ENCODE results near the gene ESAM.

ESAM gene

GRCh38 chr11:124732230-124732629 lies 29.9 kb downstream of the ESAM start:
- Histone ChIP-seq H2BK15ac (ENCODE audit: low read depth, poor library complexity, severe bottlenecking) (no peak overlapping the region), H3K36me3 (ENCODE audit: control insufficient read depth in 1 of 2, insufficient read depth in 2 of 2, low read depth in 1 of 2, low read length in 2 of 2) (no peaks in the 10 kb centered on the region), H3K18ac (ENCODE audit: low read depth in 1 of 2, low read length in 2 of 2) (no peak overlapping the region), H3K9ac (ENCODE audit: low read length) (no peak overlapping the region), H4K91ac (ENCODE audit: low read length) (no peak overlapping the region), H3K79me1 (replicated peaks; ENCODE audit: low read length, poor library complexity, severe bottlenecking) (no peaks in the 10 kb centered on the region), H2AK5ac (ENCODE audit: low read length, severe bottlenecking) (no peak overlapping the region), H2BK12ac (ENCODE audit: low read length in 2 of 2) (no peak overlapping the region), H3K27me3 (ENCODE audit: control insufficient read depth in 1 of 2, insufficient read depth in 1 of 2, low read length in 2 of 2) (peaks cover 49 to 66% of the 10 kb centered on the region in 2 experiments), H3K4me3 (ENCODE audit: insufficient read depth in 1 of 2, low read depth in 1 of 2, low read length in 2 of 2) (no peak overlapping the region), H3K23ac (ENCODE audit: low read length in 2 of 2) (no peak overlapping the region), H3K9me3 (ENCODE audit: control insufficient read depth, low read length) (no peaks in the 10 kb centered on the region), H4K8ac (ENCODE audit: low read length) (no peak overlapping the region), H2BK120ac (ENCODE audit: low read depth, low read length) (no peak overlapping the region), H2BK5ac (ENCODE audit: low read depth, low read length, poor library complexity, severe bottlenecking) (no peak overlapping the region), H3K14ac (ENCODE audit: low read length in 2 of 2) (no peak overlapping the region), H3K4me1 (ENCODE audit: control insufficient read depth, insufficient read depth, low read depth, low read length) (no peaks in the 10 kb centered on the region), H3K27ac (ENCODE audit: low read length, poor library complexity, severe bottlenecking) (no peak overlapping the region), H3K4me2 (ENCODE audit: low read length, poor library complexity, severe bottlenecking) (no peak overlapping the region), H3K4ac (ENCODE audit: low read depth in 1 of 2, low read length in 2 of 2) (no peak overlapping the region), H2AFZ (ENCODE audit: low read depth, low read length) (no peak overlapping the region)
- DNase-seq: no peak
- 82% methylated on average over 4 of the region's 4 CpGs for WGBS

GRCh38 chr11:124729571-124729970 lies 32.5 kb downstream of the ESAM start:
- H3K4me2 ChIP-seq (ENCODE audit: low read length, poor library complexity, severe bottlenecking): no peak overlapping the region
- H3K4me3 ChIP-seq (ENCODE audit: insufficient read depth in 1 of 2, low read depth in 1 of 2, low read length in 2 of 2): no peak overlapping the region
- H3K4me1 ChIP-seq (ENCODE audit: control insufficient read depth, insufficient read depth, low read depth, low read length): peaks cover 9% of the 10 kb centered on the region
- no peak overlapping the region for H2BK15ac ChIP-seq (ENCODE audit: low read depth, poor library complexity, severe bottlenecking)
- H2BK120ac ChIP-seq (ENCODE audit: low read depth, low read length): no peak overlapping the region
- no peak overlapping the region for H2AFZ ChIP-seq (ENCODE audit: low read depth, low read length)
- H4K91ac ChIP-seq (ENCODE audit: low read length): no peak overlapping the region
- H2BK5ac ChIP-seq (ENCODE audit: low read depth, low read length, poor library complexity, severe bottlenecking): no peak overlapping the region
- DNase-seq: no peak
- no peak overlapping the region for H3K4ac ChIP-seq (ENCODE audit: low read depth in 1 of 2, low read length in 2 of 2)
- H3K36me3 ChIP-seq (ENCODE audit: control insufficient read depth in 1 of 2, insufficient read depth in 2 of 2, low read depth in 1 of 2, low read length in 2 of 2): no peaks in the 10 kb centered on the region
- no peak overlapping the region for H3K27ac ChIP-seq (ENCODE audit: low read length, poor library complexity, severe bottlenecking)
- no peak overlapping the region for H2BK12ac ChIP-seq (ENCODE audit: low read length in 2 of 2)
- no peaks in the 10 kb centered on the region for H3K9me3 ChIP-seq (ENCODE audit: control insufficient read depth, low read length)
- no peak overlapping the region for H2AK5ac ChIP-seq (ENCODE audit: low read length, severe bottlenecking)
- no peak overlapping the region for H4K8ac ChIP-seq (ENCODE audit: low read length)
- H3K14ac ChIP-seq (ENCODE audit: low read length in 2 of 2): no peak overlapping the region
- 90% methylated on average over 4 of the region's 4 CpGs for WGBS
- H3K18ac ChIP-seq (ENCODE audit: low read depth in 1 of 2, low read length in 2 of 2): no peak overlapping the region
- H3K9ac ChIP-seq (ENCODE audit: low read length): no peak overlapping the region
- H3K27me3 ChIP-seq (ENCODE audit: control insufficient read depth in 1 of 2, insufficient read depth in 1 of 2, low read length in 2 of 2): peaks cover 35 to 59% of the 10 kb centered on the region in 2 experiments
- H3K79me1 ChIP-seq (replicated peaks; ENCODE audit: low read length, poor library complexity, severe bottlenecking): no peaks in the 10 kb centered on the region
- H3K23ac ChIP-seq (ENCODE audit: low read length in 2 of 2): no peak overlapping the region

GRCh38 chr11:124728134-124728533 lies 34.0 kb downstream of the ESAM start:
- Histone ChIP-seq H3K23ac (ENCODE audit: low read length in 2 of 2) (no peak overlapping the region), H3K14ac (ENCODE audit: low read length in 2 of 2) (no peak overlapping the region), H2AK5ac (ENCODE audit: low read length, severe bottlenecking) (no peak overlapping the region), H4K8ac (ENCODE audit: low read length) (no peak overlapping the region), H3K36me3 (ENCODE audit: control insufficient read depth in 1 of 2, insufficient read depth in 2 of 2, low read depth in 1 of 2, low read length in 2 of 2) (no peaks in the 10 kb centered on the region), H3K79me1 (replicated peaks; ENCODE audit: low read length, poor library complexity, severe bottlenecking) (no peaks in the 10 kb centered on the region), H3K9ac (ENCODE audit: low read length) (no peak overlapping the region), H3K27me3 (ENCODE audit: control insufficient read depth in 1 of 2, insufficient read depth in 1 of 2, low read length in 2 of 2) (peaks cover 41 to 66% of the 10 kb centered on the region in 2 experiments), H3K4me2 (ENCODE audit: low read length, poor library complexity, severe bottlenecking) (no peak overlapping the region), H3K9me3 (ENCODE audit: control insufficient read depth, low read length) (no peaks in the 10 kb centered on the region), H3K4me1 (ENCODE audit: control insufficient read depth, insufficient read depth, low read depth, low read length) (peaks cover 9% of the 10 kb centered on the region), H3K4me3 (ENCODE audit: insufficient read depth in 1 of 2, low read depth in 1 of 2, low read length in 2 of 2) (no peak overlapping the region), H4K91ac (ENCODE audit: low read length) (no peak overlapping the region), H2BK15ac (ENCODE audit: low read depth, poor library complexity, severe bottlenecking) (no peak overlapping the region), H3K18ac (ENCODE audit: low read depth in 1 of 2, low read length in 2 of 2) (no peak overlapping the region), H3K4ac (ENCODE audit: low read depth in 1 of 2, low read length in 2 of 2) (no peak overlapping the region), H2BK12ac (ENCODE audit: low read length in 2 of 2) (no peak overlapping the region), H2BK5ac (ENCODE audit: low read depth, low read length, poor library complexity, severe bottlenecking) (no peak overlapping the region), H2BK120ac (ENCODE audit: low read depth, low read length) (no peak overlapping the region), H2AFZ (ENCODE audit: low read depth, low read length) (no peak overlapping the region), H3K27ac (ENCODE audit: low read length, poor library complexity, severe bottlenecking) (no peak overlapping the region)
- no peak for DNase-seq
- WGBS: 56% methylated on average over 1 of the region's 2 CpGs

GRCh38 chr11:124727474-124727873 lies 34.6 kb downstream of the ESAM start:
- no peak overlapping the region for H3K4ac ChIP-seq (ENCODE audit: low read depth in 1 of 2, low read length in 2 of 2)
- H3K9me3 ChIP-seq (ENCODE audit: control insufficient read depth, low read length): no peaks in the 10 kb centered on the region
- no peak overlapping the region for H2BK15ac ChIP-seq (ENCODE audit: low read depth, poor library complexity, severe bottlenecking)
- no peak overlapping the region for H2BK12ac ChIP-seq (ENCODE audit: low read length in 2 of 2)
- no peak overlapping the region for H4K8ac ChIP-seq (ENCODE audit: low read length)
- H3K18ac ChIP-seq (ENCODE audit: low read depth in 1 of 2, low read length in 2 of 2): no peak overlapping the region
- H3K9ac ChIP-seq (ENCODE audit: low read length): no peak overlapping the region
- no peak overlapping the region for H2BK5ac ChIP-seq (ENCODE audit: low read depth, low read length, poor library complexity, severe bottlenecking)
- H3K79me1 ChIP-seq (replicated peaks; ENCODE audit: low read length, poor library complexity, severe bottlenecking): no peaks in the 10 kb centered on the region
- H2AFZ ChIP-seq (ENCODE audit: low read depth, low read length): no peak overlapping the region
- H4K91ac ChIP-seq (ENCODE audit: low read length): no peak overlapping the region
- H3K4me2 ChIP-seq (ENCODE audit: low read length, poor library complexity, severe bottlenecking): no peak overlapping the region
- H3K4me3 ChIP-seq (ENCODE audit: insufficient read depth in 1 of 2, low read depth in 1 of 2, low read length in 2 of 2): no peak overlapping the region
- H3K27ac ChIP-seq (ENCODE audit: low read length, poor library complexity, severe bottlenecking): no peak overlapping the region
- H3K23ac ChIP-seq (ENCODE audit: low read length in 2 of 2): no peak overlapping the region
- H2BK120ac ChIP-seq (ENCODE audit: low read depth, low read length): no peak overlapping the region
- no peaks in the 10 kb centered on the region for H3K36me3 ChIP-seq (ENCODE audit: control insufficient read depth in 1 of 2, insufficient read depth in 2 of 2, low read depth in 1 of 2, low read length in 2 of 2)
- no peak overlapping the region for H2AK5ac ChIP-seq (ENCODE audit: low read length, severe bottlenecking)
- 69% methylated on average over 4 of the region's 4 CpGs for WGBS
- H3K27me3 ChIP-seq (ENCODE audit: control insufficient read depth in 1 of 2, insufficient read depth in 1 of 2, low read length in 2 of 2): peaks cover 48 to 71% of the 10 kb centered on the region in 2 experiments
- peaks cover 9% of the 10 kb centered on the region for H3K4me1 ChIP-seq (ENCODE audit: control insufficient read depth, insufficient read depth, low read depth, low read length)
- H3K14ac ChIP-seq (ENCODE audit: low read length in 2 of 2): no peak overlapping the region
- DNase-seq: no peak

Measured in mesenchymal stem cell (in vitro differentiated cells and primary cell).